Naive thymus-derived CD4-positive, alpha-beta T cell (primary cell): ENCODE data around the gene PKN2. TPM values are rescaled to one million over a fixed set of nuclear protein-coding genes. Genes with fewer than 3 reads are reported as not detected.
A peak's percentile ranks its signal among the peaks of the same experiment; 100 is the strongest.

Source experiments
- ATAC-seq: fragments of 150-1000 bp; cut with Tn5 transposase; 2 replicates; pipeline ENCODE4 v1.10.0; 2021; ENCODE audit warnings: mild to moderate bottlenecking, moderate library complexity
- CTCF ChIA-PET: fragments of 350-600 bp; sonication (Branson Sonifier 250); formaldehyde crosslinking; loops from one replicate; lab custom pipeline; 2021; ENCODE audit warnings: antibody characterized with exemption; lab: Charles Lee
- POLR2A ChIA-PET: fragments of 350-600 bp; sonication (Branson Sonifier 250); formaldehyde crosslinking; loops from one replicate; lab custom pipeline; 2021; ENCODE audit warnings: antibody characterized with exemption, inconsistent platforms; lab: Charles Lee
- DNase-seq, 9 donors: peaks; one replicate each; pipeline versions ENCODE4 v3.0.0 to v3.0.0-alpha.2; 2020 to 2022; ENCODE audit warnings: mixed read lengths in 1 of 9
- H3K27ac ChIP-seq: one replicate; pipeline ENCODE4 v1.7.0; 2013; ENCODE audit warnings: mild to moderate bottlenecking, low read depth, low read length, moderate library complexity
- H3K27me3 ChIP-seq, 2 donors: one replicate each; pipeline ENCODE4 v1.7.0; 2013; ENCODE audit warnings: low read length in 2 of 2, mild to moderate bottlenecking in 2 of 2, moderate library complexity in 2 of 2; ENCODE audit not compliant: control insufficient read depth in 2 of 2, insufficient read depth in 2 of 2
- H3K36me3 ChIP-seq, 3 experiments: 1 replicate in 2 of 3; 2 replicates in 1 of 3; pipeline ENCODE4 v1.7.0; 2013; ENCODE audit warnings: low read length in 3 of 3, mild to moderate bottlenecking in 3 of 3, moderate library complexity in 1 of 3; ENCODE audit not compliant: insufficient read depth in 3 of 3, control insufficient read depth in 2 of 3
- H3K4me1 ChIP-seq, 2 donors: one replicate each; pipeline ENCODE4 v1.7.0; 2013; ENCODE audit warnings: low read length in 2 of 2, mild to moderate bottlenecking in 2 of 2, moderate library complexity in 1 of 2; ENCODE audit not compliant: control insufficient read depth in 2 of 2, insufficient read depth in 2 of 2
- H3K4me3 ChIP-seq: 2 replicates; pipeline ENCODE4 v1.7.0; 2013; ENCODE audit warnings: mild to moderate bottlenecking, low read length
- H3K9me3 ChIP-seq, 3 experiments: 1 replicate in 2 of 3; 2 replicates in 1 of 3; pipeline ENCODE4 v1.7.0; 2013; ENCODE audit warnings: low read length in 3 of 3; ENCODE audit not compliant: control insufficient read depth in 2 of 3
- H3K27ac Mint-ChIP-seq, 9 donors: one replicate each; pipeline ENCODE4 v1.8.0; 2020 to 2022; ENCODE audit warnings: mixed read lengths in 9 of 9, mild to moderate bottlenecking in 8 of 9, moderate library complexity in 5 of 9, inconsistent platforms in 2 of 9
- H3K27me3 Mint-ChIP-seq, 5 donors: one replicate each; pipeline ENCODE4 v1.8.0; 2021 to 2022; ENCODE audit warnings: mixed read lengths in 5 of 5, mild to moderate bottlenecking in 1 of 5
- H3K36me3 Mint-ChIP-seq, 5 donors: one replicate each; pipeline ENCODE4 v1.8.0; 2020 to 2022; ENCODE audit warnings: mixed read lengths in 5 of 5, mild to moderate bottlenecking in 3 of 5, inconsistent platforms in 1 of 5
- H3K4me1 Mint-ChIP-seq, 7 donors: one replicate each; pipeline ENCODE4 v1.8.0; 2020 to 2022; ENCODE audit warnings: mixed read lengths in 7 of 7, mild to moderate bottlenecking in 3 of 7, inconsistent platforms in 1 of 7
- H3K4me3 Mint-ChIP-seq, 10 donors: one replicate each; pipeline ENCODE4 v1.8.0; 2020 to 2022; ENCODE audit warnings: mild to moderate bottlenecking in 10 of 10, mixed read lengths in 10 of 10, moderate library complexity in 6 of 10, inconsistent platforms in 2 of 10
- H3K9me3 Mint-ChIP-seq, 11 donors: one replicate each; pipeline ENCODE4 v1.8.0; 2020 to 2022; ENCODE audit warnings: mixed read lengths in 11 of 11, mild to moderate bottlenecking in 4 of 11, inconsistent platforms in 1 of 11, moderate library complexity in 1 of 11
- intact Hi-C, 2 donors: fragments of 100-400 bp; cut with micrococcal nuclease; formaldehyde crosslinking; loops; one replicate each; pipeline ENCODE4 v1.15.1; 2023
- polyA plus RNA-seq, 2 donors: library from polyadenylated mRNA; unstranded; fragments of 300-500 nt; fragmentation: Illumina TruSeq; gene quantifications; one replicate each; pipeline ENCODE4 v1.2.3, GENCODE V29; 2021
- total RNA-seq, 6 experiments: library from RNA in 5 of 6; stranded (reverse) in 5 of 6; gene quantifications; 1 replicate in 5 of 6; 2 replicates in 1 of 6; pipeline ENCODE4 v1.2.3 and lab custom pipeline; 2021 to 2026

Gene PKN2
- total and polyA plus RNA-seq, 7 experiments from 2014 or later, result 9.0 to 53.8 (median 44.2) TPM

DNA sequence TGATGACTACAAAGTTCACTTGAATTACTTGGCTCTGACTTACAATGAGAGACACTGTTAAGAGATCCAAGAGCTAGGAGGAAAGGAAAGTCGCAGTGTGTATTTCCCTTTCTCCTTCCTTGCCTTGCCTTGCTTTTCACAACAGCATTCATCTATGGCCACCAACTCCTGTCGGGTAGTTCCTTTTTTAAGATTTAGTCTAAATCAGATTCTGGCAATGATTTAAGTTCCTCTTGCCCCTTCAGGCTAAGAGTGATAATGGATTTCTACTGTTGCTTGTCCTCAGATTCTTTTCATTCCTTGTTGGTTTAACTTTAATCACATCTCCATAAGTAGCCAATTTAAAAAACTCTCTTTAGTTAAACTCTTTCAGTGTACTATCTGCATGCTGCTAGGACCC lies 115.4 kb downstream of the PKN2 start:
- H3K36me3 Mint-ChIP-seq, result peaks cover 17 to 73% (median 50%) of the 10 kb centered on the region in 5 donors
- POLR2A ChIA-PET, result no interaction called here
- no peak overlapping the region for H3K4me3 Mint-ChIP-seq
- DNase-seq (no peak), ATAC-seq (no peak)
- intact Hi-C loops, result loop anchor here in 1 of 2 donors (10.0 kb wide), 1 partner anchor 145 kb away; no protein-coding TSS in a partner anchor
- no peaks in the 10 kb centered on the region for H3K4me1 ChIP-seq
- H3K4me1 Mint-ChIP-seq, result peaks cover 2 to 20% (median 13%) of the 10 kb centered on the region in 7 donors
- H3K27ac ChIP-seq, result no peak overlapping the region
- peaks cover 0 to 12% (median 0%) of the 10 kb centered on the region in 3 experiments for H3K36me3 ChIP-seq
- H3K27me3 ChIP-seq, result no peaks in the 10 kb centered on the region
- peak overlapping the region in 4 of 9 donors; percentile 1 to 64 (median 30) for H3K27ac Mint-ChIP-seq
- H3K27me3 Mint-ChIP-seq, result no peaks in the 10 kb centered on the region
- no peak overlapping the region for H3K4me3 ChIP-seq
- CTCF ChIA-PET, result interaction anchor here (1.0 to 1.6 kb wide), 2 partner anchors 11 to 16 kb away, joined by 3 read pairs; no protein-coding TSS in a partner anchor
- H3K9me3 ChIP-seq, result no peaks in the 10 kb centered on the region
- H3K9me3 Mint-ChIP-seq, result peaks cover 0 to 16% (median 3%) of the 10 kb centered on the region in 11 donors

DNA sequence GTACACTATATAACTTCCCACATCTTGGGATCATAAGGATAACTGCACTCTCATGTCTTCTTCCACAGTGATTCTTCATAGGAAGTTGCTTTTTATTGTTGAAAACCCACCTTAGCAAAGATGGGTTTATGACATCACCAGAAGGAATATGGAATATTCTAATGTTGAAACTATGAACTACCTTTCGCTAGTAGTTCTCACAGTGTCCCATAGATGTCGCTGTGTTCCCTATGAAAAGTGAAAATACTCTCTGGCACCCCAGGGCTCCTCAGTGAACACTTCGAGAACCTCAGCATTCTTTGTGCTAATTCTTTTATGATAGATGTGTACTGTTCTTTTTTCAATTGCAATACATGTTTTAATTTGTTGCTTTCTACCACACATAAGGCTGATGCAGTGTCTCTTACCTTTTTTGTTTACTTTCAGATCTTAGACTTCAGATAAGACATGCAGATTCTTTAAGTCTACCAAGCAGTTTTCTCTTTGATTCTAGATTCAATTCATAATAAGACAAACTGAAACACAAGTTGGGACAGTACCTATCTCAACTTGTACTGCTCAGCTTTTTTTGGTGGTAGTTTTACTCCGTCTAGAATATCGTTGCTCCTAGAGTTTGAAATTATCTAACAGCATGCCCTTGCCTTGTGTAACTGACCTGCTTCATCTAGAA lies 116.4 kb downstream of the PKN2 start:
- ChIA-PET POLR2A (no interaction called here), CTCF (interaction anchor here (0.7 to 1.2 kb wide), 3 partner anchors 12 to 1158 kb away, joined by 3 read pairs; no protein-coding TSS in a partner anchor)
- peaks cover 0 to 14% (median 5%) of the 10 kb centered on the region in 7 donors for H3K4me1 Mint-ChIP-seq
- Histone ChIP-seq H3K4me1 (no peaks in the 10 kb centered on the region), H3K27me3 (no peaks in the 10 kb centered on the region), H3K27ac (no peak overlapping the region), H3K9me3 (no peaks in the 10 kb centered on the region), H3K36me3 (peaks cover 0 to 12% (median 1%) of the 10 kb centered on the region in 3 experiments), H3K4me3 (no peak overlapping the region)
- peak in 6 of 9 donors; percentile 6 to 28 (median 26) for DNase-seq
- ATAC-seq, result peak; percentile 80
- H3K27ac Mint-ChIP-seq, result peak overlapping the region in 3 of 9 donors; percentile 31 to 64 (median 47)
- peaks cover 17 to 64% (median 50%) of the 10 kb centered on the region in 5 donors for H3K36me3 Mint-ChIP-seq
- H3K27me3 Mint-ChIP-seq, result no peaks in the 10 kb centered on the region
- peak overlapping the region in 1 of 10 donors; percentile 17 for H3K4me3 Mint-ChIP-seq
- peaks cover 0 to 16% (median 3%) of the 10 kb centered on the region in 11 donors for H3K9me3 Mint-ChIP-seq
- intact Hi-C loops, result loop anchor here (1.0 to 5.0 kb wide), 4 partner anchors 14 to 145 kb away; no protein-coding TSS in a partner anchor

DNA sequence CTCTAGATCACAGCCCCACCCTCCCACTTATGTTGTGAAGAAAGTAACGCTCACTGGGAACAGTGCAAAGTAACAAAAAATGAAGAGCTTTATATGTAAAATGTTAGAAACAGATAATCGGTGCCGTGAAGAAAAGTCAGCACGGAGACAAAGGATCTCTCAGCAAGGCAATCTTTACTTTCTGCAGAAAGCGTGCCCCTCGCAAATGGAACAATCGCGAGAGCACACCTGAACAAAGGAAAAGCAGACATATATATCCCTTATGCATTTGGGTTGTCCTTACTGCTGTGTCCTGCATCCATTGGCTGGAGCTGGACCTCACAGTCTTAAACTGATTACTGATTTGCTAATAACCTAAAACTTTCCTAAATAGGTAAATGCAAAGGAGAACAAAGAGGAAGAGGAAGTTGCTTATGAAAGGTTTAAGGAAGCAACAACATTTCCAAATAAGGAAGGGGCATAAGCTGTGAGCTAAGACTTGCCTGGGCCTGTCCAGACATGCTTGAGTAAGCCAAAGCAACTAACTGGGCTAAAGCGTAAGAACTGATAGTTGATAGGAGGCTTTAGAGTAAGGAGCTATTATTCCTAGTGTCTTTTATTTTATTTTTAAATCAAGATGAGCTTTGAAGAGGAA lies 117.6 kb downstream of the PKN2 start:
- Histone ChIP-seq H3K27me3 (no peaks in the 10 kb centered on the region), H3K36me3 (peaks cover 0 to 23% (median 10%) of the 10 kb centered on the region in 3 experiments), H3K4me3 (no peak overlapping the region), H3K4me1 (no peaks in the 10 kb centered on the region), H3K9me3 (no peaks in the 10 kb centered on the region), H3K27ac (no peak overlapping the region)
- DNase-seq, result no peak
- no peaks in the 10 kb centered on the region for H3K27me3 Mint-ChIP-seq
- H3K36me3 Mint-ChIP-seq, result peaks cover 12 to 65% (median 54%) of the 10 kb centered on the region in 5 donors
- H3K9me3 Mint-ChIP-seq, result peaks cover 0 to 16% (median 3%) of the 10 kb centered on the region in 11 donors
- ChIA-PET POLR2A (no interaction called here), CTCF (interaction anchor here (0.6 to 1.2 kb wide), 2 partner anchors 18 to 75 kb away, joined by 3 to 4 read pairs; no protein-coding TSS in a partner anchor)
- H3K27ac Mint-ChIP-seq, result peak overlapping the region in 2 of 9 donors; percentile 48 to 57
- peaks cover 0 to 14% (median 5%) of the 10 kb centered on the region in 7 donors for H3K4me1 Mint-ChIP-seq
- ATAC-seq, result no peak
- intact Hi-C loops, result loop anchor here (2.0 to 5.0 kb wide), 2 partner anchors 13 to 76 kb away; no protein-coding TSS in a partner anchor
- peak overlapping the region in 1 of 10 donors; percentile 44 for H3K4me3 Mint-ChIP-seq

DNA sequence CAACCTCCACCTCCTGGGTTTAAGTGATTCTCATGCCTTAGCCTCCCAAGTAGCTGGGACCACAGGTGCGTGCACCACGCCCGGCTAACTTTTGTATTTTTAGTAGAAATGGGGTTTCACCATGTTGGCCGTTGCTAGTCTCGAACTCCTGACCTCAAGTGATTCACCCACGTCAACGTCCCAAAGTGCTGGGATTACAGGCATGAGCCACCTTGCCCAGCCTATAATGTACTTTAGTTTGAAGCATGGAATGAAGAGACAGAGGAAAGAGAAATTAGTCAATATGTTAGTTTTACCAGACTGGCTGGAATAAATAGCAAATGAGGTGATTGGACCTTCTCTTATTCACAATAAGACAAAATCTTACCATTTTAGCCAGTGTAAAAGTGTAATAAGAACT lies 118.3 kb downstream of the PKN2 start:
- intact Hi-C loops, result loop anchor here in 1 of 2 donors (5.0 kb wide), 1 partner anchor 75 kb away; no protein-coding TSS in a partner anchor
- ATAC-seq (no peak), DNase-seq (no peak)
- H3K36me3 Mint-ChIP-seq, result peaks cover 12 to 64% (median 53%) of the 10 kb centered on the region in 5 donors
- Histone ChIP-seq H3K27me3 (no peaks in the 10 kb centered on the region), H3K4me1 (no peaks in the 10 kb centered on the region), H3K9me3 (no peaks in the 10 kb centered on the region), H3K36me3 (peaks cover 0 to 30% (median 10%) of the 10 kb centered on the region in 3 experiments), H3K4me3 (no peak overlapping the region), H3K27ac (no peak overlapping the region)
- H3K27me3 Mint-ChIP-seq, result no peaks in the 10 kb centered on the region
- H3K4me1 Mint-ChIP-seq, result peaks cover 0 to 14% (median 5%) of the 10 kb centered on the region in 7 donors
- POLR2A ChIA-PET, result no interaction called here
- no peak overlapping the region for H3K27ac Mint-ChIP-seq
- no peak overlapping the region for H3K4me3 Mint-ChIP-seq
- peaks cover 0 to 16% (median 3%) of the 10 kb centered on the region in 11 donors for H3K9me3 Mint-ChIP-seq
- CTCF ChIA-PET, result interaction anchor here (0.7 kb wide), 1 partner anchor 1405 kb away, joined by 3 read pairs; no protein-coding TSS in a partner anchor

DNA sequence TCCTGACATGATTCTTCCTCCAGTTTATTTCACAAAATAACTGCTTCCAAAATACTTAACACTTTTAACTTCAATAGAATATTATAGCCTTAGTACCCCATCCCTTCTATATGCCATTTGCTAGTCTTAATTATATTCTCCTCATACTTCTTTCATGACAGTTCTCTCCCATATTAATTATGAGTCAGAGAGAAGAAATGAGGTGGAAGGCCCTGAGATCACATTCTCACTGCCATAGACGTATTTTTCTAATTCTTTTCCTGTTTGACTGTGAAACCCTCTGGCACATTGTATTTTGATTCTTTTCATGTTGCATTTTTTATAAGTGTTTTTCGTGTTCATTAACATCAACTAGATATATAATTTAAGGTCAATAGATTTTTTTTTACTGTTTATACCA lies 118.9 kb downstream of the PKN2 start:
- CTCF ChIA-PET, result no interaction called here
- Mint-ChIP-seq H3K4me1 (peaks cover 0 to 14% (median 5%) of the 10 kb centered on the region in 7 donors), H3K27ac (peak overlapping the region in 1 of 9 donors; percentile 44), H3K9me3 (peaks cover 0 to 16% (median 3%) of the 10 kb centered on the region in 11 donors), H3K4me3 (no peak overlapping the region), H3K36me3 (peaks cover 12 to 62% (median 49%) of the 10 kb centered on the region in 5 donors), H3K27me3 (no peaks in the 10 kb centered on the region)
- Histone ChIP-seq H3K4me1 (no peaks in the 10 kb centered on the region), H3K27ac (no peak overlapping the region), H3K36me3 (peaks cover 0 to 30% (median 10%) of the 10 kb centered on the region in 3 experiments), H3K9me3 (no peaks in the 10 kb centered on the region), H3K4me3 (no peak overlapping the region), H3K27me3 (no peaks in the 10 kb centered on the region)
- DNase-seq (no peak), ATAC-seq (no peak)
- intact Hi-C loops, result loop anchor here in 1 of 2 donors (5.0 kb wide), 1 partner anchor 74 kb away; no protein-coding TSS in a partner anchor
- POLR2A ChIA-PET, result no interaction called here

DNA sequence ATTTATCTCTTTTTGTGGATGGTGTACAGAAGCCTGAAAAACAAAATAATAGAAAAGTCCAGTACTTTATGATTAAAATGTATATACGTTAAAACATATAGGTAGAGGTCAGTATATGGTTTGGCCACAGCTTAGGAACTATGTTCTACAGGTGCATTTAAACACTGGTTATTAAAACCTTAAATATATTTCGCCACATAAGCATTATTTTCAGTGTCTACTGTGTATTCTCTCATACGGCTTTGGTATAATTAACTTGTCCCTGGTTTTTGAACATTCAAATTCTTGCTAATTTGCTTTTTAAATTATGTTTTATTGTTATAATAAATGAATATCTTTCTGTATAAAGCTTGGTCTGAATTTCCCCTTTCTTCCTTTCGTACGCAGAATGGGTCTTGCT lies 119.4 kb downstream of the PKN2 start:
- CTCF ChIA-PET, result no interaction called here
- H3K36me3 ChIP-seq, result peaks cover 0 to 30% (median 10%) of the 10 kb centered on the region in 3 experiments
- no peaks in the 10 kb centered on the region for H3K27me3 ChIP-seq
- no peak for DNase-seq
- H3K9me3 Mint-ChIP-seq, result peaks cover 0 to 16% (median 3%) of the 10 kb centered on the region in 11 donors
- H3K4me3 Mint-ChIP-seq, result no peak overlapping the region
- no peak overlapping the region for H3K4me3 ChIP-seq
- no peaks in the 10 kb centered on the region for H3K27me3 Mint-ChIP-seq
- peaks cover 12 to 59% (median 47%) of the 10 kb centered on the region in 5 donors for H3K36me3 Mint-ChIP-seq
- POLR2A ChIA-PET, result no interaction called here
- peaks cover 0 to 14% (median 5%) of the 10 kb centered on the region in 7 donors for H3K4me1 Mint-ChIP-seq
- no peaks in the 10 kb centered on the region for H3K9me3 ChIP-seq
- no peaks in the 10 kb centered on the region for H3K4me1 ChIP-seq
- intact Hi-C loops, result loop anchor here in 1 of 2 donors (5.0 kb wide), 1 partner anchor 74 kb away; no protein-coding TSS in a partner anchor
- ATAC-seq, result no peak
- H3K27ac ChIP-seq, result no peak overlapping the region
- H3K27ac Mint-ChIP-seq, result no peak overlapping the region
